Gastroesophageal sphincter (tissue), 4 donors: ENCODE results near the gene CPN1. TPM values are rescaled to one million over a fixed set of nuclear protein-coding genes. Genes with fewer than 3 reads are reported as not detected.
"Not testable (repeated sequence)": the region's sequence is repeated elsewhere in the genome, so short reads cannot be mapped to it uniquely, and the experiment has no call there.

Experiments used
- ATAC-seq: fragments of 150-250 bp; one replicate; pipeline ENCODE4 v1.9.1; 2016; ENCODE audit warnings: mild to moderate bottlenecking, moderate library complexity
- H3K27ac ChIP-seq, 4 donors: fragments of 200-600 bp; sonication (generic) in 3 of 4; 1 replicate in 3 of 4; 2 replicates in 1 of 4; pipeline ENCODE4 v1.5.1; 2016 to 2019
- H3K27me3 ChIP-seq: fragments of 200-600 bp; sonication (generic); one replicate; pipeline ENCODE4 v1.5.1; 2019
- H3K36me3 ChIP-seq, 2 donors: fragments of 200-600 bp; sonication (generic); one replicate each; pipeline ENCODE4 v1.5.1; 2019; ENCODE audit warnings: control low read depth in 1 of 2
- H3K4me1 ChIP-seq, 3 donors: fragments of 200-600 bp; sonication (generic); 1 replicate in 2 of 3; 2 replicates in 1 of 3; pipeline ENCODE4 v1.5.1; 2016 to 2019; ENCODE audit warnings: control low read depth in 2 of 3
- H3K4me3 ChIP-seq, 2 donors: fragments of 200-600 bp; sonication (generic); one replicate each; pipeline ENCODE4 v1.5.1; 2019; ENCODE audit warnings: mild to moderate bottlenecking in 1 of 2, moderate library complexity in 1 of 2
- H3K9me3 ChIP-seq, 3 donors: fragments of 200-600 bp; sonication (generic); one replicate each; pipeline ENCODE4 v1.5.1; 2017 to 2019; ENCODE audit warnings: control low read depth in 2 of 3
- EP300 ChIP-seq: sonication (generic); formaldehyde crosslinking; IDR thresholded peaks from one replicate; pipeline ENCODE4 v1.6.1; 2017; ENCODE audit warnings: antibody characterized with exemption, mild to moderate bottlenecking
- POLR2A ChIP-seq, 2 donors: fragments of 450-650 bp; IDR thresholded peaks; one replicate each; pipeline ENCODE4 v1.6.1; 2017; ENCODE audit warnings: antibody characterized with exemption in 2 of 2, mild to moderate bottlenecking in 2 of 2, moderate library complexity in 1 of 2
- POLR2AphosphoS5 ChIP-seq: sonication (generic); formaldehyde crosslinking; IDR thresholded peaks from one replicate; pipeline ENCODE4 v1.6.1; 2017; ENCODE audit warnings: antibody characterized with exemption
- WGBS, 2 donors: methylation state at CpG; one replicate each; pipeline ENCODE4 v1.1.5; 2018; ENCODE audit warnings: low coverage in 1 of 2; 5-methylcytosine and 5-hydroxymethylcytosine counted together
- total RNA-seq, 4 donors: library from RNA; depleted of rRNA; stranded (reverse); fragments of >200 nt; gene quantifications; one replicate each; pipeline ENCODE4 v1.1.0, GENCODE V29; 2016
- TF ChIP-seq, protein P1 (sequence below), 4 experiments: fragments of 200-600 bp in 2 of 4; fragments of 450-650 bp in 2 of 4; sonication (generic) in 1 of 4; IDR thresholded peaks; one replicate each; pipeline ENCODE4 v1.5.1; 2017 to 2019; ENCODE audit warnings: antibody characterized with exemption in 4 of 4, mild to moderate bottlenecking in 2 of 4, moderate library complexity in 2 of 4

CPN1 gene
- total RNA-seq, 4 donors from 2014 or later = not detected

DNA sequence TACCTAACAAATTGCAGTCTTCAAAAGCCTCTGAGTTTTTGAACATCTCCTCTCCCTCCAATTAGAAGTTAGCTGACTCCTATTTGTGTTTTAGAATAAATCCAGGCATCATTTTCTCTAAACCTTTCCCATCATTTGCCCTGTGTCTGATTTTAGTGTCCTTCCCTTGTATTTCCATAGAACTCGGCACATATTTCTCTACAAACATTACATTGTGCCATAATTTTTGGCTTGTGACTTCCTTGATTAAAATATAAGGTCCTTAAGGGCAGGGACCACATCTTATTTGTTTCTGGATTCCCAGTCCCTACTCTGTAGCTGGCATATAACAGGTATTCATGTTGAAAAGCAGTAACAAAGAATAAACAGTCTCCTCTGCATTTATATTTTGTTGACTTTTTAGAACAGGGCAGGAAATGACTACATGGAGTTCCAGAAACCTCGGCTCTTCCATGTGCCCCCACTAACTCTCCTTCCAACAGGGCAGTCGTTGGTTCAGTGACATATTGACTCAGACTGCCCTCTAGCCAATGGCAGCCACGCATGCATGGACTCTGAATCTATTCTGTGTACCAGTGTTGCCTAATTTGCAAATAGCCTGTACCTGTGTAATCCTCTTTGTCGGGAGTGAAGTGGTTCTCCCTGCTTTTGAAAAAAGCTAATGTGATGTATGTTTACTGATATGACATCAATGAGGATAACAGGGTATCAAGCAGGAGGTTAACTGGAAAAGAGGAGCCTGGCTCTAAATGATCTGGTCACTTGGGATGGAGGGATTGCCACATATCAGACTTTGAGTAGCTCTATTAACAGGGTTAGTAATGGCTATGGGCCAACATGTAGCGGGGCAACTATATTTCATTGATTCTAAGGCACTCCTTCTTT, 19.8 kb upstream of the CPN1 start:
- ATAC-seq = no peak
- TF ChIP-seq EP300 = no peak
- TF ChIP-seq, protein P1, sequence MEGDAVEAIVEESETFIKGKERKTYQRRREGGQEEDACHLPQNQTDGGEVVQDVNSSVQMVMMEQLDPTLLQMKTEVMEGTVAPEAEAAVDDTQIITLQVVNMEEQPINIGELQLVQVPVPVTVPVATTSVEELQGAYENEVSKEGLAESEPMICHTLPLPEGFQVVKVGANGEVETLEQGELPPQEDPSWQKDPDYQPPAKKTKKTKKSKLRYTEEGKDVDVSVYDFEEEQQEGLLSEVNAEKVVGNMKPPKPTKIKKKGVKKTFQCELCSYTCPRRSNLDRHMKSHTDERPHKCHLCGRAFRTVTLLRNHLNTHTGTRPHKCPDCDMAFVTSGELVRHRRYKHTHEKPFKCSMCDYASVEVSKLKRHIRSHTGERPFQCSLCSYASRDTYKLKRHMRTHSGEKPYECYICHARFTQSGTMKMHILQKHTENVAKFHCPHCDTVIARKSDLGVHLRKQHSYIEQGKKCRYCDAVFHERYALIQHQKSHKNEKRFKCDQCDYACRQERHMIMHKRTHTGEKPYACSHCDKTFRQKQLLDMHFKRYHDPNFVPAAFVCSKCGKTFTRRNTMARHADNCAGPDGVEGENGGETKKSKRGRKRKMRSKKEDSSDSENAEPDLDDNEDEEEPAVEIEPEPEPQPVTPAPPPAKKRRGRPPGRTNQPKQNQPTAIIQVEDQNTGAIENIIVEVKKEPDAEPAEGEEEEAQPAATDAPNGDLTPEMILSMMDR (IDR thresholded peaks at IDR 0.05) = no peak
- no peak overlapping the region for H3K27ac ChIP-seq
- no peaks in the 10 kb centered on the region for H3K36me3 ChIP-seq
- peaks cover 34% of the 10 kb centered on the region for H3K27me3 ChIP-seq
- no peak overlapping the region for H3K4me3 ChIP-seq
- 55 to 56% methylated on average over 5 to 6 of the region's 6 CpGs for WGBS, 2 donors
- no peaks in the 10 kb centered on the region for H3K4me1 ChIP-seq
- peaks cover 0 to 17% (median 0%) of the 10 kb centered on the region in 3 donors for H3K9me3 ChIP-seq

DNA sequence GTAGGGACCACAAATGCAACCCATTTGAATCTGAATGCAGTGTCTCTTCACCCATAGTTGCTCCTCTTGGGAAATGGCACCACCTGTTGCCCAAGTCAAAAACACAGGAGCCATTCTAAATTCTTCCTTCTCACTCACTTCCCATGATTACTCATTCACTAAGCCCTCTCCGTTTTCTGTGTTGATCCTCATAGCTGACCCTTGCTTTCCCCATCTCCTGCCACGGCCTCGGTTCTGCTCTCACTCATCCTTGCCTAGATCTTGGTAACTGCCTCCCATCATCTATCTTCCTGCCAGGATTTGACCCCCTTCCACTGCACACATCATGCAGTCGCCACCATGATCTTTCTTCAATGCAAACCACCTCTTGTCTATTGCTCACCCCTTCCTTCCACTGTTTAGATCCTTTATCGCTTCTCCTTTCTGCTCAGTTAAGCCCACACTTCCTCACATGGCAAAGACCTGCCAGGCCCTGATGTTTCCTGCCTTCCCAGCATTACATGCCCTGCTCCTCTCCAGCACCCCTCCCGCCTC, 19.0 kb upstream of the CPN1 start:
- Histone ChIP-seq H3K27ac (no peak overlapping the region), H3K36me3 (no peaks in the 10 kb centered on the region), H3K4me1 (no peaks in the 10 kb centered on the region), H3K27me3 (peaks cover 34% of the 10 kb centered on the region), H3K9me3 (peaks cover 0 to 17% (median 0%) of the 10 kb centered on the region in 3 donors), H3K4me3 (no peak overlapping the region)
- TF ChIP-seq EP300 = no peak
- TF ChIP-seq POLR2A (IDR thresholded peaks at IDR 0.05) = no peak
- TF ChIP-seq POLR2AphosphoS5 = no peak
- TF ChIP-seq, protein P1 (IDR thresholded peaks at IDR 0.05) = no peak
- WGBS, 2 donors = 37 to 54% methylated on average over 5 to 6 of the region's 6 CpGs
- ATAC-seq = no peak

DNA sequence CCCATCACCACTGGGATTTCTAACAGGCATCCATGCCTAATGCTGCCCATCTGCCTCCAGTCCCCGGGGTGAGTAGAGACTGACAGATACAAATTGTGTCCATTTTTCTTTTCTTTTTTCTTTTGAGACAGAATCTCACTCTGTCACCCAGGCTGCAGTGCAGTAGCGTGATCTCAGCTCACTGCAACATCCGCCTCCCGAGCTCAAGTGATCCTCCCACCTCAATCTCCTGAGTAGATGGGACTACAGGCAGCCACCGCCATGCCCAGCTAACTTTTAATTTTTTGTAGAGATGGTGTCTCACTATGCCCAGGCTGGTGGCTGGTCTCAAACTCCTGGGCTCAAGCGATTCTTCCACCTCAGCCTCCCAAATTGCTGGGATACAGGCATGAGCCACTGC, 7.6 kb upstream of the CPN1 start:
- TF ChIP-seq EP300 (no peak), POLR2A (IDR thresholded peaks at IDR 0.05) (no peak), POLR2AphosphoS5 (no peak)
- TF ChIP-seq, protein P1 (IDR thresholded peaks at IDR 0.05) = no peak
- H3K4me3 ChIP-seq = no peak overlapping the region
- no peaks in the 10 kb centered on the region for H3K36me3 ChIP-seq
- no peaks in the 10 kb centered on the region for H3K9me3 ChIP-seq
- H3K27me3 ChIP-seq = peaks cover 11% of the 10 kb centered on the region
- no peaks in the 10 kb centered on the region for H3K4me1 ChIP-seq
- ATAC-seq = no peak
- WGBS, 2 donors = 51 to 80% methylated on average over 1 to 6 of the region's 6 CpGs
- H3K27ac ChIP-seq = no peak overlapping the region

DNA sequence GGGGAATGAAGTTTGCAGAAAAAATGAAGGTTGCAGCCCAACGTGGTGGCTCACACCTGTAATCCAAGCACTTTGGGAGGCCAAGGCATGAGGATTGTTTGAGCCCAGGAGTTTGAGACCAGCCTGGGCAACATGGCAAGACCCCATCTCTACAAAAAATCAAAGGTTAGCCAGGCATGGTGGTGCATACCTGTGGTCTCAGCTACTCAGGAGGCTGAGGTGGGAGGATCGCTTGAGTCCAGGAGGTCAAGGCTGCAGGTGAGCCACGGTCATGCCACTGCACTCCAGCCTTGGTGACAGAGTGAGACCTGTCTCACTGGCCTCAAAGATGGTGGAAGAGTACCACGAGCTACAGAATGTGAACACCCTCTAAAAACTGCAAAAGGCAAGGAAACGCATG, 5.0 kb upstream of the CPN1 start:
- 68 to 70% methylated on average over 2 to 3 of the region's 5 CpGs for WGBS, 2 donors
- not testable (repeated sequence) for H3K27ac ChIP-seq, H3K4me1 ChIP-seq, H3K36me3 ChIP-seq, H3K4me3 ChIP-seq, ATAC-seq, H3K9me3 ChIP-seq
- H3K27me3 ChIP-seq = peaks cover 19% of the 10 kb centered on the region

DNA sequence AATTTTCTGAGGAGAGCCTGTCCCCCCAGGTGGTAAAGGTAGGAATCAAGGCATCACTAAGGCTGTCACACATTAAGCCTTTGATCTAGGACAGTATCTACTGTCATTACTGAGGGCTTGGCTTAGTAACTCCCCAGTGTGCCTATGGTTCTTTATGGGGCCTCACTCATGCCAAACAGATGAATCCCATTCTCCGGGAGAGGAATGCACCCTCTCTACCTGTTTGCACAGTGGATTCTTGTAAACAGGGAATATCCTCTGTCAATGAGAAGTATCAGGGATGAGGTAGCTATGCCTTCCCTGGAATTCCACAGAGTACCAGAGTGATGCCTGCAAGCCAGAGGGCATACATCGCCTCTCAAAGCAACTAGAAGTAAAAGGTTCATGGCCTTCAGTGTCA, 3.9 kb upstream of the CPN1 start:
- Histone ChIP-seq H3K4me1 (no peaks in the 10 kb centered on the region), H3K4me3 (no peak overlapping the region), H3K27ac (no peak overlapping the region), H3K9me3 (no peaks in the 10 kb centered on the region), H3K36me3 (no peaks in the 10 kb centered on the region), H3K27me3 (peaks cover 27% of the 10 kb centered on the region)
- WGBS, 2 donors = 33 to 100% methylated on average over 1 to 2 of the region's 2 CpGs
- ATAC-seq = no peak
- TF ChIP-seq POLR2A (IDR thresholded peaks at IDR 0.05) (no peak), EP300 (no peak), POLR2AphosphoS5 (no peak)
- TF ChIP-seq, protein P1 (IDR thresholded peaks at IDR 0.05) = no peak
